Neural cell (in vitro differentiated cells): ENCODE results near the gene ZNF473. TPM values are rescaled to one million over a fixed set of nuclear protein-coding genes. Genes with fewer than 3 reads are reported as not detected.
A peak's percentile ranks its signal among the peaks of the same experiment; 100 is the strongest.

Experiments
- H2AFZ ChIP-seq: fragments of 200-600, 300-800 bp; sonication (generic), shearing (Covaris generic); 2 replicates; pipeline ENCODE4 v1.6.0; 2014; ENCODE audit warnings: low read depth, mild to moderate bottlenecking, antibody characterized with exemption, low read length, moderate library complexity
- H3F3A ChIP-seq: fragments of 200-600 bp; shearing (Covaris generic); 2 replicates; pipeline ENCODE4 v1.6.1; 2016; ENCODE audit warnings: mild to moderate bottlenecking, moderate library complexity, mixed read lengths, antibody characterized with exemption, low read length; ENCODE audit not compliant: insufficient read depth, poor library complexity, severe bottlenecking
- H3K27ac ChIP-seq: fragments of 200-600, 300-800 bp; sonication (generic), shearing (Covaris generic); 2 replicates; pipeline ENCODE4 v1.5.1; 2014; ENCODE audit warnings: mild to moderate bottlenecking, low read length, moderate library complexity
- H3K27me3 ChIP-seq: fragments of 300-800, 200-600 bp; sonication (generic), shearing (Covaris generic); 2 replicates; pipeline ENCODE4 v1.6.0; 2014; ENCODE audit warnings: mild to moderate bottlenecking, low read depth, low read length, moderate library complexity; ENCODE audit not compliant: insufficient read depth
- H3K36me3 ChIP-seq: fragments of 300-800, 200-600 bp; sonication (generic), shearing (Covaris generic); 2 replicates; pipeline ENCODE4 v1.5.1; 2014; ENCODE audit warnings: mild to moderate bottlenecking, antibody characterized with exemption, low read length, moderate library complexity; ENCODE audit not compliant: insufficient read depth
- H3K4me2 ChIP-seq: fragments of 300-800, 200-600 bp; sonication (generic), shearing (Covaris generic); 2 replicates; pipeline ENCODE4 v1.6.0; 2014; ENCODE audit warnings: mild to moderate bottlenecking, low read length
- H3K4me3 ChIP-seq: fragments of 300-800, 200-600 bp; sonication (generic), shearing (Covaris generic); 2 replicates; pipeline ENCODE4 v1.5.1; 2014; ENCODE audit warnings: mild to moderate bottlenecking, low read length, moderate library complexity
- H3K79me2 ChIP-seq: fragments of 200-600 bp; shearing (Covaris generic); replicated peaks from 2 replicates; pipeline ENCODE4 v1.6.0; 2014; ENCODE audit warnings: mild to moderate bottlenecking, low read length, moderate library complexity; ENCODE audit not compliant: insufficient read depth
- H3K9ac ChIP-seq: fragments of 300-800, 200-600 bp; sonication (generic), shearing (Covaris generic); 2 replicates; pipeline ENCODE4 v1.6.1; 2016; ENCODE audit warnings: mild to moderate bottlenecking, low read length, mixed read lengths
- H3K9me2 ChIP-seq: fragments of 200-600 bp; shearing (Covaris generic); 2 replicates; pipeline ENCODE4 v1.6.1; 2016; ENCODE audit warnings: mild to moderate bottlenecking, low read length, mixed read lengths; ENCODE audit not compliant: insufficient read depth
- H3K9me3 ChIP-seq: fragments of 200-600, 300-800 bp; sonication (generic), shearing (Covaris generic); 2 replicates; pipeline ENCODE4 v1.6.1; 2016; ENCODE audit warnings: mild to moderate bottlenecking, mixed run types, low read length, moderate library complexity, mixed read lengths
- H4K20me1 ChIP-seq: fragments of 200-600 bp; shearing (Covaris generic); 2 replicates; pipeline ENCODE4 v1.6.1; 2016; ENCODE audit warnings: mild to moderate bottlenecking, mixed run types; ENCODE audit not compliant: insufficient read depth
- CTCF ChIP-seq: fragments of 450-650 bp; IDR thresholded peaks from 2 replicates; pipeline ENCODE4 v1.5.1; 2014; ENCODE audit warnings: antibody characterized with exemption, mild to moderate bottlenecking, moderate library complexity; ENCODE audit not compliant: poor library complexity, severe bottlenecking
- EP300 ChIP-seq: fragments of 450-650 bp; conservative IDR thresholded peaks from 2 replicates; pipeline ENCODE4 v1.6.1; 2014; ENCODE audit warnings: antibody characterized with exemption, mild to moderate bottlenecking, moderate library complexity; ENCODE audit not compliant: poor library complexity, severe bottlenecking
- EZH2 ChIP-seq: fragments of 200-600, 300-800 bp; shearing (Covaris generic), sonication (generic); IDR thresholded peaks from 2 replicates; pipeline ENCODE4 v1.6.1; 2014; ENCODE audit warnings: antibody characterized with exemption, low read length, borderline replicate concordance, mild to moderate bottlenecking; ENCODE audit not compliant: insufficient read depth, poor library complexity, severe bottlenecking
- MXI1 ChIP-seq: fragments of 450-650 bp; conservative IDR thresholded peaks from 2 replicates; pipeline ENCODE4 v1.6.1; 2014; ENCODE audit warnings: antibody characterized with exemption, mild to moderate bottlenecking; ENCODE audit not compliant: poor library complexity, severe bottlenecking
- POLR2AphosphoS5 ChIP-seq: IDR thresholded peaks from 2 replicates; pipeline ENCODE4 v1.6.1; 2012
- RAD21 ChIP-seq: fragments of 450-650 bp; conservative IDR thresholded peaks from 2 replicates; pipeline ENCODE4 v1.6.1; 2014; ENCODE audit warnings: antibody characterized with exemption, mild to moderate bottlenecking, moderate library complexity
- REST ChIP-seq: IDR thresholded peaks from 2 replicates; pipeline ENCODE4 v1.6.1; 2012; ENCODE audit warnings: borderline replicate concordance
- SMC3 ChIP-seq: fragments of 450-650 bp; conservative IDR thresholded peaks from 2 replicates; pipeline ENCODE4 v1.6.1; 2014; ENCODE audit warnings: antibody characterized with exemption, mild to moderate bottlenecking, moderate library complexity; ENCODE audit not compliant: poor library complexity
- TAF1 ChIP-seq: IDR thresholded peaks from 2 replicates; pipeline ENCODE4 v1.6.1; 2012; ENCODE audit warnings: low read depth
- polyA plus RNA-seq: library from polyadenylated mRNA; depleted of rRNA; stranded (reverse); fragments of >200 nt; gene quantifications from 2 replicates; pipeline ENCODE4 v1.2.3, GENCODE V29; 2014

The ZNF473 gene
- polyA plus RNA-seq, 1 donor from 2014 or later: 8.4 TPM

- Histone ChIP-seq H3K9me3 (no peaks in the 10 kb centered on the region), H3K27me3 (no peaks in the 10 kb centered on the region), H3K79me2 (peaks cover 27% of the 10 kb centered on the region), H3K36me3 (no peaks in the 10 kb centered on the region), H3K4me3 (no peak overlapping the region), H4K20me1 (no peaks in the 10 kb centered on the region), H3K9me2 (no peaks in the 10 kb centered on the region), H3K27ac (no peak overlapping the region), H3K4me2 (no peak overlapping the region), H3F3A (no peaks in the 10 kb centered on the region), H3K9ac (no peak overlapping the region), H2AFZ (no peak overlapping the region)
- TF ChIP-seq RAD21 (no peak), MXI1 (no peak), TAF1 (no peak), EP300 (no peak), EZH2 (no peak), CTCF (no peak), REST (no peak), SMC3 (no peak), POLR2AphosphoS5 (no peak)
Measured at GRCh38 chr19:50022823-50023222, 3.0 kb upstream of the ZNF473 start.

DNA sequence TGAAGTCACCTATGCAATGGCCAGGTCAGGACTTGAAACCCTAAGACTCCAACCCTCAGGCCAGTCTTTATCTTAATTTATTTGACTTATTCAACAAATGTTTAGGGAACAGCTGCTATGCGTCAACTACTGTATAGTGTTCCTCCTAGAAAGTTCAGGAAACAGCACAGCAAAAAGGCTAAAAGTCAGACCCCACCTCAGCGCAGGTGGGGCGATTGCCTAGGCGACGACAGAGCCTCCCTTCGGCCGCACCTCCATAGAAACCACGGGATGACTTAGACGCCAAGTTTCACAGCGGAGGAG, 1.1 kb upstream of the ZNF473 start:
- Histone ChIP-seq H3K9me2 (no peaks in the 10 kb centered on the region), H3F3A (no peaks in the 10 kb centered on the region), H4K20me1 (no peaks in the 10 kb centered on the region), H3K27ac (peak overlapping the region; percentile 52), H3K4me2 (peak overlapping the region; percentile 56), H3K36me3 (no peaks in the 10 kb centered on the region), H3K9me3 (no peaks in the 10 kb centered on the region), H3K79me2 (peaks cover 27% of the 10 kb centered on the region), H3K9ac (peak overlapping the region; percentile 72), H3K4me3 (peak overlapping the region; percentile 93), H3K27me3 (no peaks in the 10 kb centered on the region), H2AFZ (peak overlapping the region; percentile 79)
- TF ChIP-seq EP300: no peak
- no peak for TF ChIP-seq RAD21
- TF ChIP-seq POLR2AphosphoS5: no peak
- no peak for TF ChIP-seq SMC3
- TF ChIP-seq EZH2: no peak
- no peak for TF ChIP-seq REST
- no peak for TF ChIP-seq CTCF
- no peak for TF ChIP-seq MXI1
- TF ChIP-seq TAF1: no peak
